Fibroblast of villous mesenchyme (primary cell): ENCODE results near the gene BCL11A. TPM values are rescaled to one million over a fixed set of nuclear protein-coding genes. Genes with fewer than 3 reads are reported as not detected.

Experiments
- DNase-seq: peaks from one replicate; pipeline ENCODE4 v3.0.0-alpha.2; 2010; ENCODE audit warnings: low read depth
- H3K4me3 ChIP-seq: 2 replicates; pipeline ENCODE4 v1.5.1; 2011; ENCODE audit warnings: low read depth, mild to moderate bottlenecking, low read length
- CTCF ChIP-seq: IDR thresholded peaks from 2 replicates; pipeline ENCODE4 v1.5.1; 2012; ENCODE audit warnings: low read depth, mild to moderate bottlenecking, low read length; ENCODE audit not compliant: insufficient read depth
- total RNA-seq: library from RNA; depleted of rRNA; stranded (reverse); fragments of >200 nt; gene quantifications from 2 replicates; pipeline ENCODE4 v1.2.3, GENCODE V29; 2012

Gene BCL11A
- total RNA-seq, 1 donor: 0.43 TPM

- no peak for TF ChIP-seq CTCF
- H3K4me3 ChIP-seq: no peak overlapping the region
- no peak for DNase-seq
Measured at GRCh38 chr2:60523963-60524362, 29.5 kb downstream of the BCL11A start.

GRCh38 chr2:60522462-60522861 is 31.0 kb downstream of the BCL11A start:
- no peak for DNase-seq
- no peak overlapping the region for H3K4me3 ChIP-seq
- TF ChIP-seq CTCF: no peak

- DNase-seq: no peak
- TF ChIP-seq CTCF: no peak
- H3K4me3 ChIP-seq: no peak overlapping the region
Measured at GRCh38 chr2:60521626-60522025, 31.8 kb downstream of the BCL11A start.

- no peak for TF ChIP-seq CTCF
- no peak overlapping the region for H3K4me3 ChIP-seq
- DNase-seq: no peak
Measured at GRCh38 chr2:60520917-60521539, 32.4 kb downstream of the BCL11A start.

GRCh38 chr2:60520151-60520876 is 33.1 kb downstream of the BCL11A start:
- no peak for DNase-seq
- no peak overlapping the region for H3K4me3 ChIP-seq

GRCh38 chr2:60519231-60519863 is 34.1 kb downstream of the BCL11A start:
- TF ChIP-seq CTCF: no peak
- DNase-seq: no peak
- H3K4me3 ChIP-seq: no peak overlapping the region

More at GRCh38 chr2:60520151-60520876, 33.1 kb downstream of the BCL11A start:
- TF ChIP-seq CTCF: no peak
